NCI-H1436 treated with DMSO at 0.1 percent for 48 hours (cell line): ENCODE measurements around the gene DNER.
"Not testable (repeated sequence)": the region's sequence is repeated elsewhere in the genome, so short reads cannot be mapped to it uniquely, and the experiment has no call there.

ENCODE experiments used
- DNase-seq: peaks from one replicate; lab custom pipeline; 2025; lab: John Stamatoyannopoulos, UW

The DNER gene

GRCh38 chr2:229714736-229715541 is 584 bp upstream of the DNER start:
- DNase-seq = no peak

GRCh38 chr2:229713371-229714079 is 830 bp downstream of the DNER start:
- peak; percentile 20 for DNase-seq

GRCh38 chr2:229712136-229712535 is 2.2 kb downstream of the DNER start:
- no peak for DNase-seq

GRCh38 chr2:229708335-229708734 is 6.0 kb downstream of the DNER start:
- DNase-seq = no peak

DNA sequence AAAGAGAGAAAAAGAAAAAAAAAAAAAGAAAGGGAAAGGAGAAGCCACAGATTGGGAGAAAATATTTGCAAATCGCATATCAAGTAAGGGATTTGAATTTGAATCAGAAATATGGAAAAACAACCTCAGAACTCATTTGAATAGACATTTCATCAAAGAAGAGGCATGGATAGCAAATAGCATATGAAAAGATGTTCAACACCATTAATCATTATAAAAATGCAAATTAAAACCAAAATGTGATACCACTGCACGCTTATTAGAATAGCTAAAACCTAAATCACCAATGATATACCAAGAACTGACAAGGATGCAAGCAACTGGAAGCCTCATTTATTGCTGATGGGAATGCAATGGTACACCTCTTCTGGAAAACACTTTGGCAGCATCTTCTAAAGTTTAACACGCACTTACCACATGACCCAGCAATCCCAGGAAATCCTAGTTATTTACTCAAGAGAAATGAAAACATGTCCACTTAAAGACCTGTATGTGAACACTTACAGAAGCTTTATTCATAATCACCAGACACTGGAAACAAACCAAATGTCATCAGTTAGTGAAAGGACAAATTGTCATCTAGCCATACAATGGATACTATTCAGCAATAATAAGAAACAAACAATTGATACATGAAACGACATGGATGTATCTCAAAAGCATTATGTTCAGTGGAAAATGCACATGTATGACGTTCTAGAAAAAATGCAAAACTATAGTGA is 10.3 kb downstream of the DNER start:
- no peak for DNase-seq

- no peak for DNase-seq
Measured at GRCh38 chr2:229701716-229702115, 12.6 kb downstream of the DNER start.

DNA sequence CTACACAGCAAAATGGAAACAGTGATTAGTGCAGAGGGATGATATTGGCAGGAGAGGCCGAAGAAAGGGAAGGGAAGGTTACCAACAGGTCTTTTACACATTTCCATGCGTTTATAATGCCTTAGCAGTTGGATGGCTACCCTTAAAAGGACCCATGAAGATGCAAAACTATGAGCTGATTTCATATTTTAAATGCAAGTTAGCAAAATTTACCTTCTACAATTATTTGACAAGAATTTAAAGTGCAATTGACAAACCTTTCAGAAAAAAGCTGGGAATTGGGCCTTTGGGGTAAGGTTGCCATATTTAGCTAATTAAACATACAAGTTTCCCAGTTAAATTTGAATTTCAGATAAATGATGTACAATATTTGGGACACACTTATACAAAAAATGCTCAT is 13.3 kb downstream of the DNER start:
- no peak for DNase-seq

GRCh38 chr2:229695961-229696360 is 18.4 kb downstream of the DNER start:
- DNase-seq = no peak

GRCh38 chr2:229693845-229694244 is 20.5 kb downstream of the DNER start:
- not testable (repeated sequence) for DNase-seq

DNA sequence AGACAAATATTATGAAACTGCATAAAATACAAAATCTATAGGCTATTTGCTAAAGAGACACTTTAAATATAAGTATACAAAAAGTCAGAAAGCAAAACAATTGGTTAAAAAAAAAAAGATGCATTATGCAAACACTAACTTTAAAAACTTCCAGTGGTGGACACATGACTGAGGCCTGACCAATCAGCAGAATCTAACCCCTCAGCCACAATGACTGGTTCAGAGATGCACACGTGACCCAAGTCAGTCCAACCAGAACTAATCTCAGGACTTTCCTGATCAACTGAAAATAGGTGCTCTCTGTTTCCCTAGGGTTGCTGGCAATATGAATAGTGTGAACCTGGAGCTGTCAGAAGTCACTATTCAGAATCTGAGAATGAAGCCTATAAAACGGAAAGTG is 22.7 kb downstream of the DNER start:
- DNase-seq = no peak

GRCh38 chr2:229689307-229689839 is 25.0 kb downstream of the DNER start:
- no peak for DNase-seq

GRCh38 chr2:229688141-229688540 is 26.2 kb downstream of the DNER start:
- no peak for DNase-seq

- no peak for DNase-seq
Measured at GRCh38 chr2:229686122-229686919, 28.0 kb downstream of the DNER start.

- DNase-seq = no peak
Measured at GRCh38 chr2:229684942-229685562, 29.3 kb downstream of the DNER start.

DNA sequence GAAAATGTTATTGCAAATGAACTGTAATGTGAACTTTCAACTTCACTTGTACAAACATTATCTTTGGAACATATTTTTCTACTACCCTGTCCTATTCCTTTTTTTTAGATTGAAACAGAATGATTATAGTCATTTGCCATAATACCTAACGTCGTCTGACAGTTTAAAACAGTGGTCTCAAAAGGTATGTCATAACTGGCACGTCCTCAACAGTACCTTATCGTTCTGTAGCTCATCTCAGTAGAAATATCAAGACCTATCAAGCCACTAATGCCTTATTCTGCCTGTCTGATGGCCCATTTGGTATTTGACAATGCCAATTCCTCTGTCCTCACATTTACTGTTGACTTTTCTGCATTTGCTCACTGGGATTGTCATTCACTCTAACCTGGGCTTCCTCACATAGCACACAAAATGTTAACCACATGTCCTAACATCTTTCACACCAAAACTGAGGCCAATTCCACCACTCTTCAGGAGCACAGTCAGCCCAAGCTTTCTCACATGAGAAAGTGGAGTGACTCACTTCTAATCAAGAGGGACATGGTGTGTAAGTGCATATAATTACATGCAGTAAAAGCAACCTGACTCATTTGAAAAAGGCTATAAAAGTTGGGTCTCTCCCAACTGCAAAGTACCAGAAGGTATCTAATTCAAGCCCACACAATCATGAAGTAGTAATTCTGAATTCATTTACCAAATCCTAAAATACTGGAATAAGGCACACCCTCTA is 34.8 kb downstream of the DNER start:
- DNase-seq = no peak

- DNase-seq = no peak
Measured at GRCh38 chr2:229675569-229675968, 38.8 kb downstream of the DNER start.

DNA sequence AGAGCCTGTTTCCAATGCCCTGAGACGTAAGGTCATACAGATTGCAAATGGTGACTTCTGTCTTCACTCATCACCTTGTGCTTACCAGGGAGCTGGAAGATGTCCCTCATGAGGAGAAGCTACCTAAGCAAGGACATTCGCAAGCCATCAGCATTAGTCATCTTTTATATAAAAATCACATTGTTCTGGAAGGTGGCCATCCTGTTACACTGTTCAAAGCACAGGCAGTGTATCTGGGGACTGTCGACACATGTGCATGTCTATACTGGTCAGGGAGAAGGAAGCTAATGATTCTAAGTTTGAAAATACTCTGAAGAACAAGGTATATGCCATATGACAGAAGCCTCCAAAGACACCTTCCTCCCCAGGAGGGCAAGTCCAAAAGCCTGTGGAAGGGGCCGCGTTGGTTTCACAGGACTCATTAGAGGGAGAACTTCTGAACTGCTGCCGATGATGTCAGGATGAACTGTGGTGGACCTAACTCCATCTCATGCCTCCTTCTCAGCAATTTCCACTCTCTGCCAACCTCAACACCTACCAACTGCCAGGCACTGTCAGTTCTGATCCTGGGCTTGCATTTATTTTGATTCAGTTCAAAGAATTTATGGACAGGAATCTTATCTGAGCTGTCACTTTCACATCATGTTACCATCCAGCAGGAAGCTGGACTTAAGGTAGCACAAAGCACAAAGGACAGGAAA is 39.4 kb downstream of the DNER start:
- no peak for DNase-seq

DNA sequence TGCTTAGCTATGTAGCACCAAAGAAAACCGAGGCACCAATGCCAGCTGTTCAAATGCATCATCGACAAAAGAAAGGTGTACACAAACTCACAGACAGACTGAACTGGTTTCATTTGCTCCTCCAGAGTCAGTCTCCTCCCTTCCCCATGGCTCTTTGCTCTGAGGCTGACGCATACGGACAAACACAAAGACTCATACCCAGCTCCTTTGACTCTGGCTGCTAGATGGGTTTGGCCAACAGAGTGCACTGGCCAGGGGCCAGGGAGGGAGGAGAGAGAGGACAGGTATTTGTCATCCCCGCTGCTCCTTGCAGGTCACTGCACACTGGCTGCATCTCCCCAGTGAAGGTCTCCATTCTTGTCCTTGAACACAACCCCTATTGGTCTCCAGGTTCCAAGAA is 40.7 kb downstream of the DNER start:
- DNase-seq = no peak

GRCh38 chr2:229672021-229672420 is 42.3 kb downstream of the DNER start:
- no peak for DNase-seq

DNA sequence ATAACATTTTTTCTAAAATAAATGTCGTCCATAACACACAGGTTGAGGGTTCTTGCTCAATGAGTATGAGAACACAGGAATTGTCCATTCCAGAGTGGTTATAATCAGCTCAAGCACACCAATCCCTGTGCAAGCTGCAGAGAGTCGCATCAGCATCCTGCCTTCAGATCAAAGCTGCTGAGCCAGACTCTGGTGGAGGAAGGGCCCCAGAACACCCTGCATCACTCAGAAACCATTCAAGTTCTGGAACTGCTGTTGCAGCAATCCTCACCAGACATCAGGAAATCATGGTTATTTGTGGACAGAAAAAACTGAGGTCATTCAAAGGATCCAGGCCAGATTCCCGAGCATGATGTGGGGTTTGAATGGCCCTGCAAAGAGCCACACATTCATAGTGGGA is 44.5 kb downstream of the DNER start:
- DNase-seq = no peak
